ENCODE data around the gene PLA2G4D. TPM values are rescaled to one million over a fixed set of nuclear protein-coding genes. Genes with fewer than 3 reads are reported as not detected.

PLA2G4D gene
- total RNA-seq, 3 donors from 2014 or later (not counting 1 experiment from before 2014, with no cell fraction given) = not detected

GRCh38 chr15:42130246-42130986 is 36.1 kb upstream of the PLA2G4D start:
- ATAC-seq (no peak), DNase-seq (no peak)

GRCh38 chr15:42129364-42129763 is 35.0 kb upstream of the PLA2G4D start:
- 86% methylated on average over 1 of the region's 2 CpGs for WGBS (ENCODE audit: insufficient coverage)
- ATAC-seq (no peak), DNase-seq (no peak)
- H3K9me3 ChIP-seq (ENCODE audit: control insufficient read depth, insufficient read depth, low read length) = no peaks in the 10 kb centered on the region
- H3K27ac ChIP-seq (ENCODE audit: low read length) = no peak overlapping the region
- no peaks in the 10 kb centered on the region for H3K27me3 ChIP-seq (ENCODE audit: control insufficient read depth, insufficient read depth, low read length)
- Mint-ChIP-seq H3K27ac (no peak overlapping the region), H3K27me3 (ENCODE audit: low read depth in 2 of 2) (peaks cover 17 to 23% of the 10 kb centered on the region in 2 donors), H3K9me3 (no peaks in the 10 kb centered on the region), H3K4me3 (no peak overlapping the region), H3K36me3 (no peaks in the 10 kb centered on the region), H3K4me1 (no peaks in the 10 kb centered on the region)
- TF ChIP-seq CTCF (IDR thresholded peaks at IDR 0.05) = no peak
- H3K36me3 ChIP-seq (ENCODE audit: control insufficient read depth, insufficient read depth, low read length) = no peaks in the 10 kb centered on the region
- no peak overlapping the region for H3K4me3 ChIP-seq (ENCODE audit: low read length)
- intact Hi-C loops (cut with micrococcal nuclease) = no loop called here
- no peaks in the 10 kb centered on the region for H3K4me1 ChIP-seq (ENCODE audit: control insufficient read depth, insufficient read depth, low read length)

More at GRCh38 chr15:42130246-42130986, 36.1 kb upstream of the PLA2G4D start:
- TF ChIP-seq CTCF (IDR thresholded peaks at IDR 0.05) = no peak
- H3K27me3 ChIP-seq (ENCODE audit: control insufficient read depth, insufficient read depth, low read length) = no peaks in the 10 kb centered on the region
- no peak overlapping the region for H3K4me3 ChIP-seq (ENCODE audit: low read length)
- H3K27me3 Mint-ChIP-seq (ENCODE audit: low read depth in 2 of 2) = peaks cover 15 to 19% of the 10 kb centered on the region in 2 donors
- H3K27ac Mint-ChIP-seq = no peak overlapping the region
- no peaks in the 10 kb centered on the region for H3K36me3 Mint-ChIP-seq
- H3K4me1 ChIP-seq (ENCODE audit: control insufficient read depth, insufficient read depth, low read length) = no peaks in the 10 kb centered on the region
- 78% methylated on average over 8 of the region's 8 CpGs for WGBS (ENCODE audit: insufficient coverage)
- intact Hi-C loops (cut with micrococcal nuclease) = no loop called here
- H3K36me3 ChIP-seq (ENCODE audit: control insufficient read depth, insufficient read depth, low read length) = no peaks in the 10 kb centered on the region
- no peak overlapping the region for H3K4me3 Mint-ChIP-seq
- H3K9me3 ChIP-seq (ENCODE audit: control insufficient read depth, insufficient read depth, low read length) = no peaks in the 10 kb centered on the region
- no peak overlapping the region for H3K27ac ChIP-seq (ENCODE audit: low read length)
- H3K4me1 Mint-ChIP-seq = no peaks in the 10 kb centered on the region
- H3K9me3 Mint-ChIP-seq = no peaks in the 10 kb centered on the region

DNA sequence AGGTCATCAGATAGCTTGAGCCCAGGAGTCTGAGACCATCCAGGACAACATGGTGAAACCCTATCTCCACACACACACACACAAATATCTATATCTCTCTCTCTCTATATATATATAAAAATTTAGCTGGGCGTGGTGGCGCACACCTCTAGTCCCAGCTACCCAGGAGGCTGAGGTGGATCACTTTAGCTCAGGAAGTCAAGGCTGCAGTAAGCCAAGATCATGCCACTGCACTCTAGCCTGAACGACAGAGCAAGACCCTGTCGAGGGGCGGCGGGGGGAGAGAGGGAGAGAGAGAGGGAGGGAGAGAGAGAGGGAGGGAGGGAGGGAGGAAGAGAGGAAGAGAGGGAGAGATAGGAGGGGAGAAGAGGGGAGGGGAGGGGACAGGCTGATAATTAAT is 34.1 kb upstream of the PLA2G4D start:
- Mint-ChIP-seq H3K4me1 (no peaks in the 10 kb centered on the region), H3K4me3 (no peak overlapping the region), H3K9me3 (no peaks in the 10 kb centered on the region), H3K27ac (no peak overlapping the region), H3K36me3 (no peaks in the 10 kb centered on the region), H3K27me3 (ENCODE audit: low read depth in 2 of 2) (peaks cover 17 to 23% of the 10 kb centered on the region in 2 donors)
- ATAC-seq (no peak), DNase-seq (no peak)
- H3K4me1 ChIP-seq (ENCODE audit: control insufficient read depth, insufficient read depth, low read length) = no peaks in the 10 kb centered on the region
- no peak for TF ChIP-seq CTCF (IDR thresholded peaks at IDR 0.05)
- no peak overlapping the region for H3K4me3 ChIP-seq (ENCODE audit: low read length)
- no peaks in the 10 kb centered on the region for H3K36me3 ChIP-seq (ENCODE audit: control insufficient read depth, insufficient read depth, low read length)
- no peaks in the 10 kb centered on the region for H3K9me3 ChIP-seq (ENCODE audit: control insufficient read depth, insufficient read depth, low read length)
- H3K27me3 ChIP-seq (ENCODE audit: control insufficient read depth, insufficient read depth, low read length) = no peaks in the 10 kb centered on the region
- intact Hi-C loops (cut with micrococcal nuclease) = no loop called here
- H3K27ac ChIP-seq (ENCODE audit: low read length) = no peak overlapping the region
- WGBS (ENCODE audit: insufficient coverage) = 87% methylated on average over 6 of the region's 6 CpGs

DNA sequence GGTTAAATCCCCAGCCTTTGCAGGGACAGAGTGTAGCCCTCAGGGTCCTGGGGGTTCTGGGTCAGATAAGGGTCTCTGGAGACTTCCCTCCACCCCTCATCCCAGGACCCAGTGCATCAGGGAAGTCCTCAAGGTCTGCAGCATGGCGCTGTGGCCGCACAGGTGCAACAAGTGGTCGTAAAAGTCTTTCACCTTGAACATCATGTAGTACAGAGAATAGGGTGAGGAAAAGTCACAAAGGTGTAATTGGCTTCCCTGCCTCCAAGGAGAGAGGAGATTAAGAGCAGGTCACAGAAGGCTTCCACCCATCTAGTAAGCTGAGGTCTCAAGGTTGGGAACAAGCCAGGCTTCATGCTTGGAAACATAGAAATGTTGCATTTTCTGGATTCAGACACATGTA is 29.2 kb upstream of the PLA2G4D start:
- Histone ChIP-seq H3K27ac (ENCODE audit: low read length) (no peak overlapping the region), H3K9me3 (ENCODE audit: control insufficient read depth, insufficient read depth, low read length) (no peaks in the 10 kb centered on the region), H3K27me3 (ENCODE audit: control insufficient read depth, insufficient read depth, low read length) (no peaks in the 10 kb centered on the region), H3K4me1 (ENCODE audit: control insufficient read depth, insufficient read depth, low read length) (no peaks in the 10 kb centered on the region), H3K36me3 (ENCODE audit: control insufficient read depth, insufficient read depth, low read length) (no peaks in the 10 kb centered on the region), H3K4me3 (ENCODE audit: low read length) (no peak overlapping the region)
- no peak for TF ChIP-seq CTCF (IDR thresholded peaks at IDR 0.05)
- no peak overlapping the region for H3K4me3 Mint-ChIP-seq
- H3K27me3 Mint-ChIP-seq (ENCODE audit: low read depth in 2 of 2) = peaks cover 18 to 29% of the 10 kb centered on the region in 2 donors
- no peak overlapping the region for H3K27ac Mint-ChIP-seq
- H3K9me3 Mint-ChIP-seq = no peaks in the 10 kb centered on the region
- intact Hi-C loops (cut with micrococcal nuclease) = no loop called here
- DNase-seq (no peak), ATAC-seq (no peak)
- 87% methylated on average over 3 of the region's 3 CpGs for WGBS (ENCODE audit: insufficient coverage)
- H3K36me3 Mint-ChIP-seq = no peaks in the 10 kb centered on the region
- H3K4me1 Mint-ChIP-seq = no peaks in the 10 kb centered on the region

All from natural killer cell (primary cell).